VCaP (cell line): ENCODE data around the gene IGFBP3.
"Not testable (repeated sequence)": the region's sequence is repeated elsewhere in the genome, so short reads cannot be mapped to it uniquely, and the experiment has no call there.

Source experiments
- H3K27ac ChIP-seq: fragments of 450-650 bp; 2 replicates; pipeline ENCODE4 v1.5.1; 2017
- CTCF ChIP-seq: fragments of 450-650 bp; conservative IDR thresholded peaks from 2 replicates; pipeline ENCODE4 v1.5.1; 2017; ENCODE audit warnings: mild to moderate bottlenecking, moderate library complexity

IGFBP3 gene

GRCh38 chr7:45957721-45958120 is 36.6 kb upstream of the IGFBP3 start:
- TF ChIP-seq CTCF: no peak
- H3K27ac ChIP-seq: no peak overlapping the region

- no peak overlapping the region for H3K27ac ChIP-seq
- no peak for TF ChIP-seq CTCF
Observed at GRCh38 chr7:45955286-45955685, 34.2 kb upstream of the IGFBP3 start.

- not testable (repeated sequence) for H3K27ac ChIP-seq
Observed at GRCh38 chr7:45953055-45953454, 32.0 kb upstream of the IGFBP3 start.

- TF ChIP-seq CTCF: no peak
- H3K27ac ChIP-seq: no peak overlapping the region
Observed at GRCh38 chr7:45944058-45944457, 23.0 kb upstream of the IGFBP3 start.

GRCh38 chr7:45940939-45941338 is 19.9 kb upstream of the IGFBP3 start:
- no peak overlapping the region for H3K27ac ChIP-seq
- TF ChIP-seq CTCF: no peak

GRCh38 chr7:45940237-45940781 is 19.2 kb upstream of the IGFBP3 start:
- not testable (repeated sequence) for H3K27ac ChIP-seq

GRCh38 chr7:45939574-45939973 is 18.5 kb upstream of the IGFBP3 start:
- H3K27ac ChIP-seq: no peak overlapping the region
- no peak for TF ChIP-seq CTCF

- TF ChIP-seq CTCF: peak; percentile 48
- no peak overlapping the region for H3K27ac ChIP-seq
Observed at GRCh38 chr7:45938626-45939302, 17.7 kb upstream of the IGFBP3 start.

GRCh38 chr7:45937862-45938261 is 16.8 kb upstream of the IGFBP3 start:
- no peak for TF ChIP-seq CTCF
- H3K27ac ChIP-seq: no peak overlapping the region
